DND-41 (cell line): ENCODE results near the gene CFAP100.

Source experiments
- ATAC-seq: fragments of 200-7000 bp; cut with Tn5 transposase; 3 replicates; pipeline ENCODE4 v1.9.1; 2021; ENCODE audit warnings: low read depth; ENCODE audit not compliant: insufficient read depth
- DNase-seq: peaks from one replicate; pipeline ENCODE4 v3.0.0-alpha.2; 2020
- H2AFZ ChIP-seq: 2 replicates; pipeline ENCODE4 v1.6.0; 2012; ENCODE audit warnings: low read depth, low read length
- H3K27ac ChIP-seq: 2 replicates; pipeline ENCODE4 v1.5.1; 2012; ENCODE audit warnings: low read length, inconsistent platforms
- H3K27me3 ChIP-seq: fragments of 200-600 bp; sonication (generic); 2 replicates; pipeline ENCODE4 v1.6.0; 2012; ENCODE audit warnings: low read length, mild to moderate bottlenecking, inconsistent platforms; ENCODE audit not compliant: insufficient read depth, poor library complexity
- H3K36me3 ChIP-seq: 2 replicates; pipeline ENCODE4 v1.5.1; 2012; ENCODE audit warnings: low read length, inconsistent platforms; ENCODE audit not compliant: insufficient read depth
- H3K4me1 ChIP-seq: 2 replicates; pipeline ENCODE4 v1.5.1; 2012; ENCODE audit warnings: mild to moderate bottlenecking, low read length; ENCODE audit not compliant: insufficient read depth
- H3K4me2 ChIP-seq: 2 replicates; pipeline ENCODE4 v1.6.0; 2012; ENCODE audit warnings: mild to moderate bottlenecking, moderate library complexity, low read length, inconsistent platforms; ENCODE audit not compliant: insufficient read depth
- H3K4me3 ChIP-seq, 2 experiments: fragments of 200-600 bp in 1 of 2; shearing (Covaris generic) in 1 of 2; 2 replicates each; pipeline ENCODE4 v1.5.1; 2012 to 2016; ENCODE audit warnings: inconsistent platforms in 2 of 2, low read length in 2 of 2, mild to moderate bottlenecking in 2 of 2, low read depth in 1 of 2, moderate library complexity in 1 of 2
- H3K79me2 ChIP-seq: 2 replicates; pipeline ENCODE4 v1.6.0; 2012; ENCODE audit warnings: low read length, inconsistent platforms; ENCODE audit not compliant: insufficient read depth
- H3K9ac ChIP-seq: 2 replicates; pipeline ENCODE4 v1.6.0; 2012; ENCODE audit warnings: low read depth, mild to moderate bottlenecking, inconsistent platforms, low read length, moderate library complexity
- H3K9me3 ChIP-seq: 2 replicates; pipeline ENCODE4 v1.5.1; 2012; ENCODE audit warnings: low read length, moderate library complexity, mild to moderate bottlenecking, inconsistent platforms; ENCODE audit not compliant: insufficient read depth, severe bottlenecking
- H4K20me1 ChIP-seq: 2 replicates; pipeline ENCODE4 v1.6.0; 2012; ENCODE audit warnings: low read length; ENCODE audit not compliant: insufficient read depth
- CTCF ChIP-seq: IDR thresholded peaks from 2 replicates; pipeline ENCODE4 v1.5.1; 2012; ENCODE audit warnings: borderline replicate concordance, low read length, moderate library complexity, mild to moderate bottlenecking; ENCODE audit not compliant: poor library complexity, severe bottlenecking; ENCODE audit errors: extremely low read depth
- EZH2 ChIP-seq: IDR thresholded peaks from 3 replicates; pipeline ENCODE4 v1.6.1; 2012; ENCODE audit warnings: borderline replicate concordance, low read depth, mild to moderate bottlenecking, moderate library complexity, low read length, inconsistent platforms; ENCODE audit not compliant: severe bottlenecking

CFAP100 gene

DNA sequence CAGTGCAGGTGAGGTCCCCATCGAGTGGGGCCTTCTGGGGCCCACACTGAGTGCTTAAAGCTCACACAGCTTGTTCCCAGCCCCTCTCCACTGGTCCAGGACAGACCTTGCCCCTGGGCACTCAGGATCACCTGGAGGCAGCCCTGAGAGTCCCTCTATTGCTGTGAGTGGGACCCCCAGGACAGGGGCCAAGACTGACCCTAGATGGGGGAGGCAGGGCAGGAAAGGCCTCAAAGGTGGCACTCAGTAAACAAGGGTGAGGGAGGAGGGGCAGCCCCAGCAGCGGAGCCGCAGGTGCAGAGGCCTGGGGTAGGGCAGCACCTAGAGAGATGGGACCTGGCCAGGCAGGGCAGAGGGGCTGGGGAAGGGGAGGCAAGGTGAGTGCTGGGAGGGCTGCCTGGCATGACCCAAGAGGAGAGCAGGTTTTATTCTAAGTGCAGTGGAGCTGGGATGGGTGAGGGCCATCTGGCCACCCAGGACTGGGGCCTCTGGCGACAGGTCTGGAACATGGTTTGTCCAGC is 27.9 kb downstream of the CFAP100 start:
- DNase-seq, result no peak
- H3K27ac ChIP-seq, result no peak overlapping the region
- TF ChIP-seq CTCF (no peak), EZH2 (no peak)
- ATAC-seq, result no peak
- peaks cover 7% of the 10 kb centered on the region for H3K9me3 ChIP-seq
- H3K4me1 ChIP-seq, result no peaks in the 10 kb centered on the region
- no peak overlapping the region for H3K4me2 ChIP-seq
- H2AFZ ChIP-seq, result no peak overlapping the region
- H3K9ac ChIP-seq, result no peak overlapping the region
- H3K79me2 ChIP-seq, result no peaks in the 10 kb centered on the region
- no peaks in the 10 kb centered on the region for H3K36me3 ChIP-seq
- H4K20me1 ChIP-seq, result peaks cover 3% of the 10 kb centered on the region; the same call in 1 of the 2 replicates
- no peaks in the 10 kb centered on the region for H3K27me3 ChIP-seq
- no peak overlapping the region for H3K4me3 ChIP-seq

- Histone ChIP-seq H3K4me2 (no peak overlapping the region), H3K4me3 (no peak overlapping the region), H3K36me3 (no peaks in the 10 kb centered on the region), H3K27ac (no peak overlapping the region), H3K9ac (no peak overlapping the region), H2AFZ (no peak overlapping the region), H3K79me2 (no peaks in the 10 kb centered on the region), H3K9me3 (peaks cover 10% of the 10 kb centered on the region), H4K20me1 (no peaks in the 10 kb centered on the region; the same call in 1 of the 2 replicates), H3K4me1 (no peaks in the 10 kb centered on the region), H3K27me3 (no peaks in the 10 kb centered on the region)
- TF ChIP-seq CTCF (no peak), EZH2 (no peak)
- ATAC-seq (no peak), DNase-seq (no peak)
Observed at GRCh38 chr3:126423191-126424038, 28.7 kb downstream of the CFAP100 start.

DNA sequence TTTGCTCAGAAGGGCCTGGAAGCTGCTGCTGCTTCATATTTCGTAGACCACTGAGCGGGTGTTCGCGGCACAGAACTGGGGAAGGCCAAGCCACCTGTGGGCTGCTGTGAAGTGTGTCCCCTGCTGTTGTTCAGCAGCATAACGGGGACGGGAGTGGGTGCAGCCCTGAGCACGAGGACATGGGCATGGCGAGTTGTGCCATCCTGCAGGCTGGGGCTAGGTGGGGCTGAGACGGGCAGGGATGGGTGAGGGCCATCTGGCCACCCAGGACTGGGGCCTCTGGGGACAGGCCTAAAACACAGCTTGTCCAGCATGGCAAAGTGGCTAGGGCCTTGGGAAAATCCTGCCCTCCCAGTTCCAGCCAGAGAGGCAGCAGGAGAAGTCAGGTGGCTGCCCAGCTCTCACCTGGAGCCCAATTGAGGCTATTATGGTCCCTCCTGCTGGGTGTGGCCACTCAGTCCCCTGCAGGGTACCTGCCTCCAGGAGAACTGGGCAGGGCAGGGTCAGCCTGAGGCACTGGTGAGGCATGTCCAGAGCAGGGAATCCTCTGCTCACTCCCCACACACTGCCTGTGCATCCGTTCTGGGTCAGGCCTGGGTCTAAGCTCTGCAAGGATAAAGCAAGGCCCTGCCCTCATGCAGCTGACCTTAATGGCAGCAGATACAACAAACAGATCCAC is 29.5 kb downstream of the CFAP100 start:
- no peak for ATAC-seq
- no peak overlapping the region for H2AFZ ChIP-seq
- H3K4me1 ChIP-seq, result no peaks in the 10 kb centered on the region
- H3K4me2 ChIP-seq, result no peak overlapping the region
- no peak overlapping the region for H3K27ac ChIP-seq
- no peaks in the 10 kb centered on the region for H3K79me2 ChIP-seq
- H3K4me3 ChIP-seq, result no peak overlapping the region
- no peak for DNase-seq
- H3K36me3 ChIP-seq, result no peaks in the 10 kb centered on the region
- H3K9ac ChIP-seq, result no peak overlapping the region
- H3K9me3 ChIP-seq, result peaks cover 10% of the 10 kb centered on the region
- no peak for TF ChIP-seq CTCF
- no peak for TF ChIP-seq EZH2
- H3K27me3 ChIP-seq, result no peaks in the 10 kb centered on the region
- no peaks in the 10 kb centered on the region; the same call in 1 of the 2 replicates for H4K20me1 ChIP-seq
